ENCODE data around the gene SLC22A23.

- no peak for TF ChIP-seq CTCF (conservative IDR thresholded peaks at IDR 0.05; ENCODE audit: low read depth in 2 of 2)
- TF ChIP-seq REST (IDR thresholded peaks at IDR 0.05; ENCODE audit: unreplicated experiment), result no peak
- TF ChIP-seq NANOG (IDR thresholded peaks at IDR 0.05; ENCODE audit: borderline replicate concordance), result no peak
- no peak for TF ChIP-seq EZH2 (IDR thresholded peaks at IDR 0.05; ENCODE audit: low read depth, unreplicated experiment)
- no peak for TF ChIP-seq POLR2AphosphoS5 (IDR thresholded peaks at IDR 0.05; ENCODE audit: low read depth)
- TF ChIP-seq CREB1 (CRISPR knock-in tag; IDR thresholded peaks at IDR 0.05; ENCODE audit: low read depth), result no peak
Measured at GRCh38 chr6:3359101-3359752, 97.6 kb downstream of the SLC22A23 start.
